SU-DHL-6 (cell line): ENCODE measurements around the gene UMAD1.
A peak's percentile ranks its signal among the peaks of the same experiment; 100 is the strongest.

Source experiments
- H2AFZ ChIP-seq: fragments of 200-600 bp; sonication (generic); 2 replicates; pipeline ENCODE4 v1.6.1; 2014; ENCODE audit warnings: low read depth, mild to moderate bottlenecking, moderate library complexity, mixed read lengths, antibody characterized with exemption, low read length; ENCODE audit not compliant: severe bottlenecking
- H3F3A ChIP-seq: fragments of 200-600 bp; shearing (Covaris generic); 2 replicates; pipeline ENCODE4 v1.6.0; 2016; ENCODE audit warnings: antibody characterized with exemption, mild to moderate bottlenecking; ENCODE audit not compliant: insufficient read depth
- H3K27ac ChIP-seq: fragments of 200-600 bp; sonication (generic); 2 replicates; pipeline ENCODE4 v1.5.1; 2016; ENCODE audit warnings: low read depth, mild to moderate bottlenecking, low read length, moderate library complexity, mixed read lengths
- H3K27me3 ChIP-seq: fragments of 200-600 bp; sonication (generic), shearing (Covaris generic); 2 replicates; pipeline ENCODE4 v1.6.0; 2014; ENCODE audit warnings: mild to moderate bottlenecking, low read length
- H3K36me3 ChIP-seq: fragments of 200-600 bp; sonication (generic); 2 replicates; pipeline ENCODE4 v1.6.1; 2014; ENCODE audit warnings: mild to moderate bottlenecking, low read length, mixed read lengths
- H3K4me2 ChIP-seq: fragments of 300-600, 200-600 bp; shearing (Covaris generic), sonication (generic); 2 replicates; pipeline ENCODE4 v1.6.0; 2014; ENCODE audit warnings: low read length, low read depth, mild to moderate bottlenecking; ENCODE audit not compliant: poor library complexity, severe bottlenecking
- H3K4me3 ChIP-seq: fragments of 200-600 bp; sonication (generic); 2 replicates; pipeline ENCODE4 v1.5.1; 2014; ENCODE audit warnings: antibody characterized with exemption, low read length, mild to moderate bottlenecking, mixed read lengths; ENCODE audit not compliant: insufficient read depth, poor library complexity, severe bottlenecking
- H3K79me2 ChIP-seq: fragments of 200-600 bp; sonication (generic); 2 replicates; pipeline ENCODE4 v1.6.1; 2014; ENCODE audit warnings: mild to moderate bottlenecking, low read length, moderate library complexity; ENCODE audit not compliant: insufficient read depth
- H3K9ac ChIP-seq: fragments of 200-600 bp; sonication (generic); 2 replicates; pipeline ENCODE4 v1.7.0; 2014; ENCODE audit warnings: mild to moderate bottlenecking, low read length
- H3K9me2 ChIP-seq: fragments of 200-600 bp; sonication (generic); replicated peaks from 2 replicates; pipeline ENCODE4 v1.6.1; 2014; ENCODE audit warnings: low read length; ENCODE audit not compliant: insufficient read depth
- H3K9me3 ChIP-seq: fragments of 200-600 bp; sonication (generic); 2 replicates; pipeline ENCODE4 v1.6.1; 2014; ENCODE audit warnings: low read length, mixed read lengths; ENCODE audit not compliant: insufficient read depth
- H4K20me1 ChIP-seq: fragments of 200-600 bp; sonication (generic); 2 replicates; pipeline ENCODE4 v1.6.1; 2014; ENCODE audit warnings: low read depth, mild to moderate bottlenecking, antibody characterized with exemption, low read length, moderate library complexity, mixed read lengths
- CTCF ChIP-seq: fragments of 200-600 bp; sonication (generic); IDR thresholded peaks from one replicate; pipeline ENCODE4 v1.5.1; 2017; ENCODE audit warnings: antibody characterized with exemption, mild to moderate bottlenecking, low read length, moderate library complexity; ENCODE audit not compliant: insufficient read depth, poor library complexity, severe bottlenecking
- EZH2phosphoT487 ChIP-seq: fragments of 200-600 bp; sonication (generic), shearing (Covaris generic); conservative IDR thresholded peaks from 2 replicates; pipeline ENCODE4 v1.6.1; 2018; ENCODE audit warnings: mild to moderate bottlenecking, antibody characterized with exemption, low read length, moderate library complexity, mixed read lengths

Gene UMAD1

GRCh38 chr7:7640221-7641128 lies at the start of gene UMAD1:
Gene UMAD1 (plus strand): TSS chr7:7640752. CDS start chr7:7673372, 32,620 bp downstream.
- Histone ChIP-seq H4K20me1 (no peaks in the 10 kb centered on the region), H3K79me2 (peaks cover 52% of the 10 kb centered on the region), H2AFZ (peak within 1 kb of the TSS; percentile 72), H3K4me3 (peak within 1 kb of the TSS; percentile 81), H3K27me3 (no peaks in the 10 kb centered on the region), H3K27ac (peak within 1 kb of the TSS; percentile 67), H3K36me3 (peaks cover 21% of the 10 kb centered on the region), H3K9me2 (no peaks in the 10 kb centered on the region), H3K9ac (peak within 1 kb of the TSS; percentile 73), H3K9me3 (no peaks in the 10 kb centered on the region), H3F3A (peaks cover 6% of the 10 kb centered on the region; the same call in 1 of the 2 replicates), H3K4me2 (peak within 1 kb of the TSS; percentile 95)
- no peak for TF ChIP-seq EZH2phosphoT487
- TF ChIP-seq CTCF, result no peak

- Histone ChIP-seq H3K27ac (no peak overlapping the region), H3K9me2 (no peaks in the 10 kb centered on the region), H4K20me1 (0 out of 2 replicates have a peak, but pooled peaks cover 3% of the 10 kb centered on the region), H3K9ac (no peak overlapping the region), H3F3A (peaks cover 13% of the 10 kb centered on the region; the same call in 1 of the 2 replicates), H3K79me2 (no peaks in the 10 kb centered on the region), H3K4me3 (no peak overlapping the region), H3K36me3 (peaks cover 57% of the 10 kb centered on the region), H3K4me2 (no peak overlapping the region), H2AFZ (no peak overlapping the region), H3K9me3 (no peaks in the 10 kb centered on the region), H3K27me3 (no peaks in the 10 kb centered on the region)
- peak; percentile 53 for TF ChIP-seq CTCF
- TF ChIP-seq EZH2phosphoT487, result no peak
These were observed 45.1 kb upstream of the UMAD1 start for GRCh38 chr7:7595451-7595850.

GRCh38 chr7:7596176-7596575 lies 44.4 kb upstream of the UMAD1 start:
- Histone ChIP-seq H3K9me2 (no peaks in the 10 kb centered on the region), H3K4me2 (no peak overlapping the region), H2AFZ (no peak overlapping the region), H3K79me2 (no peaks in the 10 kb centered on the region), H3K27ac (no peak overlapping the region), H3K4me3 (no peak overlapping the region), H3K36me3 (peaks cover 50% of the 10 kb centered on the region), H3K9ac (no peak overlapping the region), H3F3A (peaks cover 13% of the 10 kb centered on the region; the same call in 1 of the 2 replicates), H3K27me3 (no peaks in the 10 kb centered on the region), H3K9me3 (no peaks in the 10 kb centered on the region), H4K20me1 (0 out of 2 replicates have a peak, but pooled peaks cover 3% of the 10 kb centered on the region)
- TF ChIP-seq CTCF (no peak), EZH2phosphoT487 (no peak)
